ENCODE measurements around the gene GAK. TPM values are rescaled to one million over a fixed set of nuclear protein-coding genes. Genes with fewer than 3 reads are reported as not detected.
"Not testable (repeated sequence)": the region's sequence is repeated elsewhere in the genome, so short reads cannot be mapped to it uniquely, and the experiment has no call there.

GAK gene
- polyA plus RNA-seq, 1 donor = 96.1 TPM

DNA sequence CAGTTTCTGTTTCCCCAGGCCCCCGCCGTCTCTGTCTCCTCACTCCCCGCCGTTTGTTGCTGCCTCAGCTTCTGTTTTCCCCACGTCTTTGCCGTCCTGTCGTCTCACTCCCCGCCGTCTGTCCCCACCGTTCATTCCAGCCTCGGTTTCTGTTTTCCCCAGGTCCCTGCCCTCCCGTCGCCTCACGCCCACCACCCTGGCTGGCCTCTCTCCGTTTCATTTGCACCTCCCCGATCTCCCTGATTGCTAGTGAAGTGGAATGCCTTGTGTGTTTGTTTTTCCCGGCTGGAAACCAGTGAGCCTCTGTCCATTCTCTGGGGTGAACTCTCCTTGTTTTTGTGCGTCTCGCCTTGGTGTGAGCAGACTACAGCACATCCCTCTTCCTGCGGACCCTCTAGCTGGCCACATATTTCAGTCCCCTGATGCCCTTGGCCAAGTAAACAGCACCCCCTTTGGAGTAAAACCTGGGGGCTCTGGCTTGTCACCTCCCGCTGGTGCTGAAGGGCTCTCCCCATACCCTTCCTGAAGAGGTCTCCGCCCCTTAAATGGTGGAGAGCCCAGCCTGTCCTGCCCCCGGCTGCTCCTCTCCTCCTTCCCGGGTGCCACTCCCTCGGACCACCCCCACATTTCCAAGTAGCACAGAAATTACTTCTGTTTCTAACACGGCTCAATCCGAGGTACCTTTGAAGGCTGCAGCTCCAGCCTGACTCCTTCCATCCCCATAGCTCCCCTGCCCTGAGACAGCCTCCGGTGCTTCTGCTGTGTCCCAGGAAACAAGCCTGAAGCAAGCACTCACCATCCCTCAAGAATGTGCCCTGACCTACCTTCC is 13.4 kb upstream of the GAK start:
- Histone ChIP-seq H3K9me3 (ENCODE audit: control insufficient read depth, low read depth, low read length) (no peaks in the 10 kb centered on the region), H3K4me1 (ENCODE audit: control insufficient read depth, insufficient read depth, low read length) (peaks cover 9% of the 10 kb centered on the region), H3K27me3 (ENCODE audit: control insufficient read depth, insufficient read depth, low read length) (peaks cover 18% of the 10 kb centered on the region), H3K36me3 (ENCODE audit: control insufficient read depth, insufficient read depth, low read length) (peaks cover 4% of the 10 kb centered on the region), H3K4me3 (ENCODE audit: low read length) (peak overlapping the region; percentile 5), H3K27ac (ENCODE audit: low read length) (no peak overlapping the region)
- 0% methylated on average over 1 of the region's 28 CpGs for WGBS (ENCODE audit: insufficient coverage, low lambda C conversion rate)
- DNase-seq = peak in 1 of 2 donors; percentile 19

DNA sequence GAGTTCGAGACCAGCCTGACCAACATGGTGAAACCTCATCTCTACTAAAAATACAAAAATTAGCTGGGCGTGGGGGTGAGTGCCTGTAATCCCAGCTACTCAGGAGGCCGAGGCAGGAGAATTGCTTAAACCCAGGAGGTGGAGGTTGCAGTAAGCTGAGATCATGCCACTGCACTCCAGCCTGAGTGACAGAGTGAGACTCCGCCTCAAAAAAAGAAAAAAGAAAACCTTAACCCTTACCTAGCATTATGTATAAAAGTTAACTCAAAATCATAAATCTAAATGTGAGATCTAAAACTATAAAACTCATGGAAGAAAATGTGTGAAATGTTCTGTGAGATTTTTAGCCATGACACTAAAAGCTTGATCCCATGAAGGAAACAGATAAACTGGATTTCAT is 7.4 kb upstream of the GAK start:
- not testable (repeated sequence) for H3K4me3 ChIP-seq (ENCODE audit: low read length); H3K36me3 ChIP-seq (ENCODE audit: control insufficient read depth, insufficient read depth, low read length); DNase-seq; H3K27ac ChIP-seq (ENCODE audit: low read length); H3K9me3 ChIP-seq (ENCODE audit: control insufficient read depth, low read depth, low read length); H3K4me1 ChIP-seq (ENCODE audit: control insufficient read depth, insufficient read depth, low read length); H3K27me3 ChIP-seq (ENCODE audit: control insufficient read depth, insufficient read depth, low read length)
- no CpG with 5 or more reads among the region's 4 CpGs for WGBS (ENCODE audit: insufficient coverage, low lambda C conversion rate)

DNA sequence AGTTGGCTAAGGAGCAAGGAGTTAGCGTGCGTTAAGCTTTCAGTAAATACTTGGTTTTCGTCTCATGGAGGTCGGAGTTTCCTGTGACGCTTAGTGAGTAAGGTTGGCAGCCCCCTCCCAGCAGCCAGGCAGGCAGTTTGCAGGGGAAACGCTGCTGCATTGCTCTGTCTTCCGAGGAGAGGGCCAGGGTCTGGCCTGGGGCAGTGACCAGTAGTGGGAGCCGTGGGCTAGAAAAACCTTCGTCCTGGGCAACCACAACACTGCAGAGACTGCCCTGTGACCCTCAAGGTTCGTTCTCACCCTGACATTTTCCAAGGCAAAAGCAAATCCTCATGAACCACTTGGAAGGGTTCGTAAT is 576 bp upstream of the GAK start:
- Histone ChIP-seq H3K27ac (ENCODE audit: low read length) (peak overlapping the region; percentile 34), H3K36me3 (ENCODE audit: control insufficient read depth, insufficient read depth, low read length) (peaks cover 4% of the 10 kb centered on the region), H3K9me3 (ENCODE audit: control insufficient read depth, low read depth, low read length) (no peaks in the 10 kb centered on the region), H3K4me3 (ENCODE audit: low read length) (peak overlapping the region; percentile 68), H3K27me3 (ENCODE audit: control insufficient read depth, insufficient read depth, low read length) (no peaks in the 10 kb centered on the region), H3K4me1 (ENCODE audit: control insufficient read depth, insufficient read depth, low read length) (peaks cover 16% of the 10 kb centered on the region)
- DNase-seq = no peak
- WGBS (ENCODE audit: insufficient coverage, low lambda C conversion rate) = no CpG with 5 or more reads among the region's 11 CpGs

DNA sequence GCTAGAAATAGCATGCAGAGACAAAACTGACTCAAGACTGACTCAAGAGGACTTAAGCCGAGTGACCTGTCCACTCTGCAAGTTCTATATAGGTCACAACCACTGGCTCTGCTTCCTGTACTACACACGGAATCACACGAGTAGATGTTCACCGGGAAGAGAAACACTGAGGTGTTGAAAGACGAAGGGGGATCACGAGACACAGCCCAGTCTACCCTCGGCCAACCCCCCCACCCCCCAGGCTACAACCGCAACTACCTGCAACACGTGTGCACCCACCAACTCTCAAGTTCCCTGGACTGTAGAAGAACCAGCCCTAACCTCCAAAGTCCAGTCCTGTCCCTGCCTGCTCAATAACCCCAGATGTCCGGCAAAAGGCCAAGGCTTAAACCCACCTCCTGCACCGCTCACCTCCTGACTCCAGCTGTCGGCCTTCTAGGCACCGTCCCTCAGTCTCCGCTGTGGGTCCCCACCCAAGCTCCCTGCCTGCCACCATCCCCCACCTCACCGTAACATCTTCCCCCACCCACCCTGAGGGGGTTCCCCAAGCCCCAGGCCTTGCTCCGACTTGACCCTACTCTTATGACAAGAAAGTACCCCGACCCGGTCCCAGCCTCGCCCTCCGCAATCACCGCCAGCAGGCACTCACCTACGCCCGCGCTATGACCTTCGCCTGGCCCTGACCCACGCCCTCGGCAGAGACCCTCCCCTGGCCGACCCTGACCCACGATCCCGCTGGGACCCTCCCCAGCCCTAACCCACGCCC is 739 bp downstream of the GAK start:
- peaks cover 18% of the 10 kb centered on the region for H3K4me1 ChIP-seq (ENCODE audit: control insufficient read depth, insufficient read depth, low read length)
- peak; percentile 44 to 74 for DNase-seq
- H3K9me3 ChIP-seq (ENCODE audit: control insufficient read depth, low read depth, low read length) = no peaks in the 10 kb centered on the region
- peaks cover 4% of the 10 kb centered on the region for H3K36me3 ChIP-seq (ENCODE audit: control insufficient read depth, insufficient read depth, low read length)
- H3K4me3 ChIP-seq (ENCODE audit: low read length) = peak overlapping the region; percentile 97
- H3K27me3 ChIP-seq (ENCODE audit: control insufficient read depth, insufficient read depth, low read length) = no peaks in the 10 kb centered on the region
- WGBS (ENCODE audit: insufficient coverage, low lambda C conversion rate) = 20% methylated on average over 1 of the region's 31 CpGs
- H3K27ac ChIP-seq (ENCODE audit: low read length) = peak overlapping the region; percentile 92

DNA sequence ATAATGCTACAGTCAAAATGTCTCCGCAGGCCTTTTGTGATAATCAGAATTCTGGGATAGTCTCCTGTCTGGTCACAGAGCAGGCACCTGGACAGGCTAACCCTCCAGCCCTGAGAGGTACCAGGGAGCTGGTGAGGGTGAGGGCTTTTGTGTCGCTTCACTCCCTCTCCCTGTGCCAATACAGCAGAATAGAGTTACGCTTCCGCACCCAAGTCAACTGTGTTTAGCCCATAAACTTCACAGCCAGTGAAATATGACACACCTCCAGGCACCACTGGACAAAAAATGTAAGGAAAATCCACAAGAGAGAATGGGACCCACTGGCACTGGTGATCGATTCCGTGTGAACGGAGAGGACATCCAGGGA is 1.3 kb downstream of the GAK start:
- Histone ChIP-seq H3K9me3 (ENCODE audit: control insufficient read depth, low read depth, low read length) (no peaks in the 10 kb centered on the region), H3K4me1 (ENCODE audit: control insufficient read depth, insufficient read depth, low read length) (peaks cover 22% of the 10 kb centered on the region), H3K4me3 (ENCODE audit: low read length) (peak overlapping the region; percentile 97), H3K27ac (ENCODE audit: low read length) (peak overlapping the region; percentile 92), H3K27me3 (ENCODE audit: control insufficient read depth, insufficient read depth, low read length) (no peaks in the 10 kb centered on the region), H3K36me3 (ENCODE audit: control insufficient read depth, insufficient read depth, low read length) (peaks cover 4% of the 10 kb centered on the region)
- DNase-seq = no peak
- no CpG with 5 or more reads among the region's 7 CpGs for WGBS (ENCODE audit: insufficient coverage, low lambda C conversion rate)

DNA sequence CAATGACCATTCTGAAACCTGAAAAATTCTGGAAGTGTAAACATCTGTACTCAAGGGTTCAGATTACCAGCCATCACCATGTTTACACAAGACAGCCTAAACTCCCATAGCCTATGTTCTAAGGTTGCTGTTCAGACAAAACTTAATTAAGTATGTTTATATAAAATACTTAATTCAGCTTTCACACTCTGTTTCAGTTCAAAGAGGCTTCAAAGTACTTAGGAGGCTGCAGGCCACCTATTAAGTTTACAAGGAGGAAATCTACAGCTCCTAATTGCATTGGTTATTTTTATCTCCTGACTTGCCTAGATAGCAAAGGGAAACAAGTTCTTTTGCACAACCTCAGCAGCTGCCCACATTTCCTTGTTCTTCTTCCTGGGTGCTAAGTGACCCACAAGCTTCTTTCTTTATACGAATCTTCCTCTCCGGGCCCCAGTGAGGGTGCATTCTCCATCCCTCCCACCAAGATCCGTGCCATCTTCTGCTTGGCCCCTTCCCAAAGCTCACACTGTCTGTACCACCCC is 2.0 kb downstream of the GAK start:
- peaks cover 6% of the 10 kb centered on the region for H3K36me3 ChIP-seq (ENCODE audit: control insufficient read depth, insufficient read depth, low read length)
- WGBS (ENCODE audit: insufficient coverage, low lambda C conversion rate) = 33% methylated on average over 2 of the region's 3 CpGs
- H3K4me1 ChIP-seq (ENCODE audit: control insufficient read depth, insufficient read depth, low read length) = peaks cover 22% of the 10 kb centered on the region
- DNase-seq = peak in 1 of 2 donors; percentile 70
- no peaks in the 10 kb centered on the region for H3K27me3 ChIP-seq (ENCODE audit: control insufficient read depth, insufficient read depth, low read length)
- peak overlapping the region; percentile 92 for H3K27ac ChIP-seq (ENCODE audit: low read length)
- H3K4me3 ChIP-seq (ENCODE audit: low read length) = peak overlapping the region; percentile 97
- H3K9me3 ChIP-seq (ENCODE audit: control insufficient read depth, low read depth, low read length) = no peaks in the 10 kb centered on the region

DNA sequence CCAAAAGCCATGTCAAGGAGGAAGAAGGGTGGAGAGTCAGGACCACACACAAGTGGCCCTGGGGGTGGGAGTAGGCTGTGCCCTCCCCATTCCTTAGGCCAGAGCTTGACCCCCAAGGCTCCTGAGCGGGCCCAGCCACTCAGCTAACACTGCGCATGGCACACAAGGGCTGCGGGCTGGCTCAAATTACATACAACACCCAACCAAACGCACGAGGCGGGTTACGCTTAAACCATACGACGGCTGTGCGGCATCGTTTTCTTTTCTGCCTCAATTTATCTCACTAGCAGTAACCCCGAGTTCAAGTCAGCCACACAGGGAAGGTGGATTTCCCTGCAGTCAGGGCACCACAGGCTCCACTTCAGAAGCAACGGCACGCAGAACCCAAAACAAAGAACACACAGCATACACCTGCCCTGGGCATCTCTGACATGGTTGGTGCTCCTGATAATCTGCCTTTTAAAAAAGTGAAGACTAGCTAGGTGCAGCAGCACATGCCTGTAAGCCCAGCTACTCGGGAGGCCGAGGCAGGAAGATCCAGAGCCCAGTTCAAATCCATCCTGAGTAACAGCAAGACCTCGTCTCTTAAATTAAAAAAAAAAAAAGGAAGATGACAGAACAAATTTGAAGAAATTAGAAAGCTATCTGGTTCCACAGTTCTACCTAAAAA is 2.9 kb downstream of the GAK start:
- H3K4me1 ChIP-seq (ENCODE audit: control insufficient read depth, insufficient read depth, low read length) = peaks cover 22% of the 10 kb centered on the region
- no CpG with 5 or more reads among the region's 17 CpGs for WGBS (ENCODE audit: insufficient coverage, low lambda C conversion rate)
- H3K27me3 ChIP-seq (ENCODE audit: control insufficient read depth, insufficient read depth, low read length) = no peaks in the 10 kb centered on the region
- peak overlapping the region; percentile 92 for H3K27ac ChIP-seq (ENCODE audit: low read length)
- H3K36me3 ChIP-seq (ENCODE audit: control insufficient read depth, insufficient read depth, low read length) = peaks cover 6% of the 10 kb centered on the region
- H3K4me3 ChIP-seq (ENCODE audit: low read length) = no peak overlapping the region
- DNase-seq = no peak
- no peaks in the 10 kb centered on the region for H3K9me3 ChIP-seq (ENCODE audit: control insufficient read depth, low read depth, low read length)

DNA sequence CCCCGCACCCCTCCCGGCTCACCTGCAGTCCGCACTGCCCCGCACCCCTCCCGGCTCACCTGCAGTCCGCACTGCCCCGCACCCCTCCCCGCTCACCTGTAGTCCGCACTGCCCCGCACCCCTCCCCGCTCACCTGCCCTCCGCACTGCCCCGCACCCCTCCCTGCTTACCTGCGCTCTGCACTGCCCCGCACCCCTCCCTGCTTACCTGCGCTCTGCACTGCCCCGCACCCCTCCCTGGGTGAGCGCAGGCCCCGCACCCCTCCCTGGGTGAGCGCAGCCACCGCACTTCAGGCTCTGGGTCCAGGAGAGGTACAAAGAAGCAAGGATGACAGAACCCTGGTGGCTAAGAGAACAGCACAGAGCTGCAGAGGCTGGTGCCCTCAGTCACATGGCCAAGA is 4.5 kb downstream of the GAK start:
- not testable (repeated sequence) for H3K27me3 ChIP-seq (ENCODE audit: control insufficient read depth, insufficient read depth, low read length); H3K27ac ChIP-seq (ENCODE audit: low read length); H3K4me3 ChIP-seq (ENCODE audit: low read length); H3K36me3 ChIP-seq (ENCODE audit: control insufficient read depth, insufficient read depth, low read length); DNase-seq; H3K9me3 ChIP-seq (ENCODE audit: control insufficient read depth, low read depth, low read length)
- H3K4me1 ChIP-seq (ENCODE audit: control insufficient read depth, insufficient read depth, low read length) = peaks cover 22% of the 10 kb centered on the region
- no CpG with 5 or more reads among the region's 21 CpGs for WGBS (ENCODE audit: insufficient coverage, low lambda C conversion rate)

DNA sequence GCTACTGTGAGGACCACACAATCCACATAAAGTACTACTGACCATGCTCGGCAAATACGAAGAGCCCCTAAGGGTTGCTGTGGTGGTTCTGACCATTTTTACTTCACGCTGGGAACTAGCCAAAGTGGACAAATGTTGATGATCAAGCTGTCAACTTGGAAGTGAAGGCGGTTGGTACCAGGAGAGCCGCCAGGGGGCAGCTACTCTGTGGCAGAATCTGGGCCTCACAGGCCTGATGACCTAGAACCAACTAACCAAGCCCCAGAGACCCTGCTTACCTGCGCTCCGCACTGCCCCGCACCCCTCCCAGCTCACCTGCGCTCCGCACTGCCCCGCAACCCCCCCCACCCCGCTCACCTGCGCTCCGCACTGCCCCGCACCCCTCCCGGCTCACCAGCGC is 5.6 kb downstream of the GAK start:
- no peak overlapping the region for H3K4me3 ChIP-seq (ENCODE audit: low read length)
- H3K27ac ChIP-seq (ENCODE audit: low read length) = no peak overlapping the region
- H3K36me3 ChIP-seq (ENCODE audit: control insufficient read depth, insufficient read depth, low read length) = peaks cover 6% of the 10 kb centered on the region
- H3K4me1 ChIP-seq (ENCODE audit: control insufficient read depth, insufficient read depth, low read length) = peaks cover 22% of the 10 kb centered on the region
- no peaks in the 10 kb centered on the region for H3K9me3 ChIP-seq (ENCODE audit: control insufficient read depth, low read depth, low read length)
- WGBS (ENCODE audit: insufficient coverage, low lambda C conversion rate) = no CpG with 5 or more reads among the region's 17 CpGs
- no peaks in the 10 kb centered on the region for H3K27me3 ChIP-seq (ENCODE audit: control insufficient read depth, insufficient read depth, low read length)
- DNase-seq = no peak

DNA sequence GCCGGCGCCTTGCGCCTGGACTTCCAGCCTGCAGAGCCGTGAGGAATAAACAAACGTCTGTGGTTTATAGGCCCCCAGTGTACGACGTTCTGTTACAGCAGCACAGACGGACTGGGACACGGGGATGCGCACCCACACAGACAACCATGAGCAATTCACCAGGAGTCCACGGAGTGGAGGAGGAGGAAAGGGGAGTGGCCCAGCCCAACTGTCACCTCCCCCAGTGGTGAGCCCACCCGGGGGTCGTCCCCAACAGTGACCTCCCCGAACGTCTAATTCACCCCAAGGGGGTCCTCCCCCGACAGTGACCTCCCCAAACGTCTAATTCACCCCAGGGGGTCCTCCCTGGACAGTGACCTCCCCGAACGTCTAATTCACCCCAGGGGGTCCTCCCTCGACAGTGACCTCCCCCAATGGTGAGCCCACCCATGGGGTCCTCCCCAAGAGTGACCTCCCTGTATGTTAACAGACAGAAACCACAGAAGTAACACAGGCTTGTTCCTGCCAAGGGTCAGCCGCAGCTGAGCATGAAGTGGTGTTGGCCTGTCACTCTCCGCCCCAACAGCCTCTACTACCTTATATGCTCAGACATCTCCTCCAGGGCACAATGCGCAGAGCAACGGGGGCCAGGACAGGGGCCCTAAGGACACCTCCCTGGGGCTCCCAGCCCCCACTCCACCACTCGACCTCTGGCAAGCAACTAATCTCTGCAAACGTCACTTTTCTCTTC is 6.2 kb downstream of the GAK start:
- DNase-seq = no peak
- H3K4me3 ChIP-seq (ENCODE audit: low read length) = no peak overlapping the region
- peaks cover 6% of the 10 kb centered on the region for H3K36me3 ChIP-seq (ENCODE audit: control insufficient read depth, insufficient read depth, low read length)
- no CpG with 5 or more reads among the region's 26 CpGs for WGBS (ENCODE audit: insufficient coverage, low lambda C conversion rate)
- H3K27me3 ChIP-seq (ENCODE audit: control insufficient read depth, insufficient read depth, low read length) = no peaks in the 10 kb centered on the region
- H3K27ac ChIP-seq (ENCODE audit: low read length) = no peak overlapping the region
- no peaks in the 10 kb centered on the region for H3K9me3 ChIP-seq (ENCODE audit: control insufficient read depth, low read depth, low read length)
- H3K4me1 ChIP-seq (ENCODE audit: control insufficient read depth, insufficient read depth, low read length) = peaks cover 22% of the 10 kb centered on the region
